Head of caudate nucleus (tissue), 42 donors: ENCODE measurements around the gene UROS.
A peak's percentile ranks its signal among the peaks of the same experiment; 100 is the strongest.

Experiments
- DNase-seq, 42 donors: peaks; one replicate each; pipeline versions ENCODE4 v3.0.0 to v3.0.0-alpha.2; 2020 to 2021; ENCODE audit warnings: mixed read lengths in 7 of 42
- intact Hi-C: fragments of 100-400 bp; cut with DNase I; formaldehyde crosslinking; loops from one replicate; pipeline ENCODE4 v1.15.0; 2022

Gene UROS

GRCh38 chr10:125773687-125774543 lies 49.1 kb downstream of the UROS start:
- DNase-seq: no peak
- intact Hi-C loops: no loop called here

DNA sequence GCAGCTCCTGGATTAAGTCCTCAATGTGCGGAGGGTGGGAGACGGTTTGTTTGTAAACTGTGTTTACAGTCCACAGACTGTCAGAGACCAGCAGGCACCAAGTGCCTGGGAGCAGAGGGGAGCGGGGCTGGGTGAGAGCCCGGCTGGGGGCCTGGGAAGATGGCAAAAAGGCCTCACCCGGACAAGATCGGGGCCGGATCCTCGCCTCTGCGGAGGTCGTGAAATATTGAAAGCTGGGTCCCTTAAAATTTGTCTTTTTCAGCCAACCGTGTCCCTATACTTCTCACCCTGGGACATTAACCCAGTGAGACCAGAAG lies 50.2 kb downstream of the UROS start:
- intact Hi-C loops: no loop called here

GRCh38 chr10:125772112-125772863 lies 50.8 kb downstream of the UROS start:
- intact Hi-C loops: no loop called here
- no peak for DNase-seq

More for the DNA sequence above, 50.2 kb downstream of the UROS start:
- DNase-seq: no peak

GRCh38 chr10:125770844-125771243 lies 52.2 kb downstream of the UROS start:
- intact Hi-C loops: no loop called here
- DNase-seq: no peak

GRCh38 chr10:125769175-125769574 lies 53.9 kb downstream of the UROS start:
- no peak for DNase-seq

GRCh38 chr10:125768219-125768855 lies 54.7 kb downstream of the UROS start:
- intact Hi-C loops: no loop called here
- DNase-seq: peak in 4 of 42 donors; percentile 12 to 40 (median 30)

More at GRCh38 chr10:125769175-125769574, 53.9 kb downstream of the UROS start:
- intact Hi-C loops: no loop called here

DNA sequence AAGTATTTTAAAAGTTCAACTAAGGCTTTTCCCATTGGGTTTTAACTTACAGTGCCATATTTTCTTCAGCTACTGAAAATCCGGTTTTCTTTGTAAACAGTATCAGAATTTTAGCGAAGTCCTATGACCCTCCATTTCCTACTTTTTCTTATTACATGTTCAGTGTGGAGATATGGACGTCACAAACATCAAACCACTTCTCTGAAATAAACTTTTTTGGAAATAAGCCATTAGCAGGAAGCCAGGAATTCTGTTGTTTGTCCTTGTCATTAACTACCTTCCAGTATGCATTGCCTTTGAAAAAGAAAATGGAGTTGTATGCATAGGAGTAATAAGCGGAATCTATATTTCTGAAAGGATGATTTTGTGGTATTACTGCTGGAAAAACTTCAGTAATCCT lies 56.5 kb downstream of the UROS start:
- intact Hi-C loops: no loop called here
- no peak for DNase-seq

GRCh38 chr10:125765835-125766234 lies 57.2 kb downstream of the UROS start:
- DNase-seq: no peak
- intact Hi-C loops: no loop called here

- no peak for DNase-seq
- intact Hi-C loops: no loop called here
These were observed 60.1 kb downstream of the UROS start for GRCh38 chr10:125762692-125763648.

DNA sequence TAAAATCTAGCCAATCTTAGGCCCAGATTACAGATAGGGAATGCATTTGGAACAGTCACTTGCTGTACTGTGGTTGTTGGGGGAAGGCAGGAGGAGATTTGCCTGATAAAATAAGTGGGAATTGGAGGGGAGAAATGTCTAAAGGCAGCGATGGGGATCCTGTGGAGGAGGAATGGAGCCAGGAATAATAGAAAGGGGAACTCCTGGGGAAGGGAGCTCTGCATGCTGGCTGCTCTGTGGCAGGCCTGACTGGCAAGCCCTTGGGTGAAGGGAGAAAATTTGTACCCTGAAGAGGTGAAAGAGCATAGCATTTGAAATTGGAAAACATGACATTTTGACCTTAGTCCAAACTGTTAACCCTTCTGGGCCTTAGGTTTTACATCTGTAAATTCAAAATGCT lies 61.1 kb downstream of the UROS start:
- no peak for DNase-seq
- intact Hi-C loops: no loop called here

DNA sequence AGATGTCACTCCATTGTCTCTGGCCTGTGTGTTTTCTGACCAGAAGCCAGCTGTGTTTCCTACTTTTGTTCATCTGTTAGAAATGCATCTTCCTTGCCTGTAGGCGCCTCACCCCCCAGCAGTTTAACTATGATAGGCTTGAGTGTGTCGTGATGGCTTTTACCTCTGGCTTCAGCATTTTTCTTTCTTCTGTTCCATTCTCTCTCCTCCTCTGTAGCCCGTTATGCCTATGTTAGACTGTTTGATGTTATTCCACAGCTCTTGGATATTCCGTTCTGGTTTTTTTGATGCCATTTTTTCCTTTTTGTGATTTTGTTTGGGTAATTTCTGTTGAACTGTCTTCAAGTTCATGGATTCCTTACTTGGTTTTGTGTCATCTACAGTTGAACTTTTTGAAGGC lies 65.3 kb downstream of the UROS start:
- no peak for DNase-seq
- intact Hi-C loops: no loop called here

GRCh38 chr10:125756853-125757487 lies 66.1 kb downstream of the UROS start:
- intact Hi-C loops: no loop called here
- no peak for DNase-seq

DNA sequence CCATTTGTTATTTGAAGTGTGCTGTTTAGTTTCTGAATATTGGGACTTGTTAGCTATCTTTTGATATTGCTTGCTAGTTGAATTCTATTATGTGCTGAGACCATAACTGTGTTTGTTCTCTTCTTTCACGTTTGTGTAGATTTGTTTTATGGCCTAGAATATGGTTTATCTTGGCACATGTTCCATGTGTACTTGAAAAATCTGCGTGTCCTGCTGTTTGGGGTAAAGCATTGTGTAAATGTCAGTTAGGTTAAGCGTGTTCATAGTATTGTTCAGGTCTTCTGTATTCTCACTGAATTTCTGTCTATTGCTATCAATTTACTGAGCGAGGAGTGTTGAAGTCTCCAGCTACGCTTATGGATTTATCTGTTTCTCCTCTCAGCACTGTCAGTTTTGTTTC lies 66.9 kb downstream of the UROS start:
- intact Hi-C loops: no loop called here
- no peak for DNase-seq

DNA sequence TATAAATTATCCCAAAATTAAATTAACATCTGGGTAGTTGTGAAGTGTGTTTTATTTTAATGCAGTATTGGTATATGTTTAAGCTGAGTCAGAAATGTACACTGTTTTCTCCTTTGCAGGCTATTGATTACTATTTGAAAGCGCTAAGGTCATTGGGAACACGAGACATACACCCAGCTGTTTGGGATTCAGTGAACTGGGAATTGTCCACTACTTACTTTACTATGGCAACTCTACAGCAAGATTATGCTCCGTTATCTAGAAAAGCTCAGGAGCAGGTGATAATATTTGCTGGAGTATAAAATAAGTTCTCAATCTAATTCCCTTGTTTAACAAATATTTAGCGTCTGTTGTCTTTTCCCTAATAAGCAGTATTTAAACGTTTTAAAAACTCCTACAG lies 75.6 kb downstream of the UROS start:
- no peak for DNase-seq
- intact Hi-C loops: no loop called here

DNA sequence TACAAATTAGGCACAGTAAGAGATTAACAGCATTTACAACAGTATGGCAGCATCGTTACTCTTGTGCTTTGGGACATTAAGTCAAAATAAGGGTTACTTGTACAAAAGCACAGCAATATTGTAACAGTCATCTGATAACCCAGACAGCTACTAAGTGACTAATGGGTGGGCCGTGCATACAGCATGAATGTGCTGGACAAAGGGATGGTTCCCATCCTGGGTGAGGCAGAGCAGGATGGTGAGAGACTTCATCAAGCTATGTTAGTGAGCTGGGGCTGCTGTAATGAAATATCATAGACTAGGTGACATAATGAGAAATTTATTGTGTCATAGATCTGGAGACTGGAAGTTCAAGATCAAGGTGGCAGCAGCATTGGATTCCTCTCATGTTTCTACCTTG lies 78.1 kb downstream of the UROS start:
- intact Hi-C loops: no loop called here

DNA sequence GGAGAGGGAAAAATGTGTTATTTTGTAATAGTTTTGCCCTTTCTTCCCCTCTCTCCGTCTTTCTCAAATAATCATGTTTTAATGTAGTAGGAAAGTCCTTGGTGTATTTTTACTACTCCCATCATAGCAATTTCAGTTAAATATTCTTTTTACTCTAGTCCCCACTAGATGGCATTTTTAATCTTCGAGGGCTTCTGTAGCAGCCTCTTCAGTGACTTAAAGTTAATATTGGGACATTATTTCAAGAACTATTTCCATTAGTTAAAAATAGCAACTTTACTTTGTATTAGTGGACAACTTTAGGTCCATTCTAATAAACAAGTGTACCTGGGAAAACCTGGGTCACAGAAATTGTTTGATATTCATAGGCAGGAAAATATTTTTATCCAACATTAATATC lies 80.6 kb downstream of the UROS start:
- no peak for DNase-seq
- intact Hi-C loops: no loop called here

More for the DNA sequence above, 78.1 kb downstream of the UROS start:
- DNase-seq: no peak

- intact Hi-C loops: no loop called here
- peak in 1 of 42 donors; percentile 33 for DNase-seq
These were observed 82.9 kb downstream of the UROS start for GRCh38 chr10:125739994-125740679.
